ENCODE data around the gene IGSF8.

Gene IGSF8, protein sequence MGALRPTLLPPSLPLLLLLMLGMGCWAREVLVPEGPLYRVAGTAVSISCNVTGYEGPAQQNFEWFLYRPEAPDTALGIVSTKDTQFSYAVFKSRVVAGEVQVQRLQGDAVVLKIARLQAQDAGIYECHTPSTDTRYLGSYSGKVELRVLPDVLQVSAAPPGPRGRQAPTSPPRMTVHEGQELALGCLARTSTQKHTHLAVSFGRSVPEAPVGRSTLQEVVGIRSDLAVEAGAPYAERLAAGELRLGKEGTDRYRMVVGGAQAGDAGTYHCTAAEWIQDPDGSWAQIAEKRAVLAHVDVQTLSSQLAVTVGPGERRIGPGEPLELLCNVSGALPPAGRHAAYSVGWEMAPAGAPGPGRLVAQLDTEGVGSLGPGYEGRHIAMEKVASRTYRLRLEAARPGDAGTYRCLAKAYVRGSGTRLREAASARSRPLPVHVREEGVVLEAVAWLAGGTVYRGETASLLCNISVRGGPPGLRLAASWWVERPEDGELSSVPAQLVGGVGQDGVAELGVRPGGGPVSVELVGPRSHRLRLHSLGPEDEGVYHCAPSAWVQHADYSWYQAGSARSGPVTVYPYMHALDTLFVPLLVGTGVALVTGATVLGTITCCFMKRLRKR

DNA sequence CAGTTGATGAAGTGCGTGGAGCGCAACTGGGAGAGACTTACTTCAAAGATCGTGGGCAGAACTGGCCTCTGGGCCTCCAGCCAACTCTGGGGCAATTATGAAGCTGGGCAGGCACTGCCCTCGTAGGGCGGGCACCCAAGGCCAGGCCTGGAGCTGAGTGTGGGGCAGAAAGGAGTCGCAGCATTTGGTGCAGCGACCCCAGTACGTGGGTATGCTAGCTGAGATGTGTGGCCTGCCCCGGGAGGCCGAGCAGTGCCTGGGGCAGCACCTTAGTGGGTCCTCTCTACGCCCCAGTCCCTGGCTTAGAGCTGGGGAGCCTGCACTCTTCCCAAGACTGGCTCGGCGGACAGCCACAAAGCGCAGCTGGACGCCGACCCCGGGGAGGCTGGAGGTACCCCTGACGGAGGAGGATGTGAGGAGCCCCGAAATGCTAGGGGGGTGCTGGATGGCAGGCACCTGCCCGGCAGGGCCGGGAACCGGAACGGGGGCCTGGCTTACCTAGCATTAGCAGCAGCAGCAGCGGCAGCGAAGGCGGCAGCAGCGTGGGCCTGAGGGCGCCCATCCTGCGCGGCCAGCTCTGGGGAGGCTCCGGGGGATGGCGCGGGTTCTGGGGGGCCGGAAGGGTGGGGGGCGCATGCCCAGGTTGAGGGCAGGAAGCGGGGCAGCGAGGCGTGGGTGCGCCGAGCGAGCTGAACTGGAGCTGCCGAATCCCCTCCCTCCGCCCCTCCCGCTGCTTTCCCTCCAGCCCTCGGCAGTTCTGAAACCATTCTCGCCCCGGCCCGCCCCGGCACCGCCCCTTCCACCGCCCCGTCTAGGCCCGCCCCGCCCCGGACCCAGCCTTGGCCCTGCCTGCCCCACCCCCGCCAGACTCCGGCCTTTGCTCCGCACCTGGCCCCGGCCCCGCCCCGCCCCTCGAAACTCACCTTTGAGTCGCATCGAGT, at the start of gene IGSF8:
IGSF8 (minus strand) TSS at position 709 of the 941 bp plus-strand sequence; CDS start at position 562, 147 bp downstream.
- TF ChIP-seq, protein P1, sequence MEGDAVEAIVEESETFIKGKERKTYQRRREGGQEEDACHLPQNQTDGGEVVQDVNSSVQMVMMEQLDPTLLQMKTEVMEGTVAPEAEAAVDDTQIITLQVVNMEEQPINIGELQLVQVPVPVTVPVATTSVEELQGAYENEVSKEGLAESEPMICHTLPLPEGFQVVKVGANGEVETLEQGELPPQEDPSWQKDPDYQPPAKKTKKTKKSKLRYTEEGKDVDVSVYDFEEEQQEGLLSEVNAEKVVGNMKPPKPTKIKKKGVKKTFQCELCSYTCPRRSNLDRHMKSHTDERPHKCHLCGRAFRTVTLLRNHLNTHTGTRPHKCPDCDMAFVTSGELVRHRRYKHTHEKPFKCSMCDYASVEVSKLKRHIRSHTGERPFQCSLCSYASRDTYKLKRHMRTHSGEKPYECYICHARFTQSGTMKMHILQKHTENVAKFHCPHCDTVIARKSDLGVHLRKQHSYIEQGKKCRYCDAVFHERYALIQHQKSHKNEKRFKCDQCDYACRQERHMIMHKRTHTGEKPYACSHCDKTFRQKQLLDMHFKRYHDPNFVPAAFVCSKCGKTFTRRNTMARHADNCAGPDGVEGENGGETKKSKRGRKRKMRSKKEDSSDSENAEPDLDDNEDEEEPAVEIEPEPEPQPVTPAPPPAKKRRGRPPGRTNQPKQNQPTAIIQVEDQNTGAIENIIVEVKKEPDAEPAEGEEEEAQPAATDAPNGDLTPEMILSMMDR (IDR thresholded peaks at IDR 0.05; ENCODE audit: low read depth, low read length), result no peak
- DNase-seq (ENCODE audit: extremely low read depth, low read depth), result peak; percentile 37

DNA sequence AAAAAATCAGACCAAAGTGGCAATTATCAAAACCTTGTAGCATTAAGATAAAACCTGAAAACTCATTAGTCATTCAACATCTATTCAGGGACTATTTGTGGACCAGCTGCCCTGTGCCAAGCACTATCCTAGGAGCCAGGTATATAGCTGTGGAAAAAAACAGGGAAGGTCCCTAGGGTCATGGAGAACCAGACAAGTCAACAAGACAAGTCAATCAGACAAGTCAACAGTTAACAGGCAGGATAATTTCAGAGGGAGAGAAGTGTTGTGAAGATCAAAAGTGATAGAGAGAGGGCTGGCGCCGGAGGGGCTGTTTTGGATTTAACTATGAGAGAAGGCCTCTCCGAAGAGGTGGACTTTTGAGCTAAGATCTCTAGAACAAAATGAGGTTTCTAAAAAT, 49.7 kb upstream of the IGSF8 start:
- TF ChIP-seq, protein P1 (IDR thresholded peaks at IDR 0.05; ENCODE audit: low read depth, low read length), result no peak
- no peak for DNase-seq (ENCODE audit: extremely low read depth, low read depth)

DNA sequence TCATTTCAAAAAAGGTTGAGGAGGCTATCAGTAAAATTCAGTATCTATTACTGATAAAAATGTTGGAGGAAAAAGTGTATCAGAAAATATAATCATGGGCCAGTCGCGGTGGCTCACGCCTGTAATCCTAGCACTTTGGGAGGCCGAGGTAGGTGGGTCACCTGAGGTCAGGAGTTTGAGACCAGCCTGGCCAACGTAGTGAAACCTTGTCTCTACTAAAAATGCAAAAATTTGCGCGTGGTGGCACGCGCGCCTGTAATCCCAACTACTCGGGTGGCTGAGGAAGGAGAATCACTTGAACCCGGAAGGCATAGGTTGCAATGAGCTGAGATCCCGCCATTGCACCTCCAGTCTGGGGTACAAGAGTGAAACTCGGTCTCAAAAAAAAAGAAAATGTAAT, 47.7 kb upstream of the IGSF8 start:
- TF ChIP-seq, protein P1 (IDR thresholded peaks at IDR 0.05; ENCODE audit: low read depth, low read length), result no peak
- DNase-seq (ENCODE audit: extremely low read depth, low read depth), result no peak

DNA sequence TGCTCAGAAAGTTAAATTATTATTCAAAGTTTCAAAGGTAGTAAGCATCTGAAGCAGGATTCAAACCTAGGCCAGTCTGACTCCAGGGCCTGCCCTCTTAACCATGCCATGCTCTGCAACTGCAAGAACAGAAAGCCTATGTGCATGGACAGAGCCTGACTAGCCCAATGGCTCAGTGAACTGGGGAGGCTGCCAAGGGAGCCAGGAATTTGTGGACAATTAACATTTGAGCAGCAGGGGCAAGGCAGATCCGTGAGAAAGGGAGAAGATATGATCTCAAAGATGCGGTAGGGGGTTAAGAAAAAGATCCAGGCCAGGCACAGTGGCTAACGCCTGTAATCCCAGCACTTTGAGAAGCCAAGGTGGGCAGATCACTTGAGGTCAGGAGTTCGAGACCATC, 46.5 kb upstream of the IGSF8 start:
- TF ChIP-seq, protein P1 (IDR thresholded peaks at IDR 0.05; ENCODE audit: low read depth, low read length), result no peak
- DNase-seq (ENCODE audit: extremely low read depth, low read depth), result no peak

DNA sequence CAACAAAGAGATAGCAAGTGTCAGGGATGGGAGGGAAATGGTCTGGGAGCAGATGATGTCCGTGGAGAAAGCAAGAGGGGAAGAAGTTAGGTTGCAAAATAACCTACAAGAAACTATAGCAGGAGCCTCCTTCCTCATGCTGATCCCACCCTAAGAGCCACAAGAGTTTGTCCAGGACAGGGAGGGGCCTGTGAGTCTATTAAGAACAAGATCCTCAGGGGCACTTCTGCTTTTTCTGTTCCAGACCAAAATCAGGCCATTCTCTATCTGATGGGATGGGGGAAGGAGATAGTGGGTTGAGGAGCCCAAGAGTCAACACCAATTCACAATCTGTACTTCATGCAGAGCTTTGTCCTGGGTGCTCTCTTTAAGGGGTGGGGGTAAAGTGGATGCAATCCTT, 45.3 kb upstream of the IGSF8 start:
- TF ChIP-seq, protein P1 (IDR thresholded peaks at IDR 0.05; ENCODE audit: low read depth, low read length), result no peak

DNA sequence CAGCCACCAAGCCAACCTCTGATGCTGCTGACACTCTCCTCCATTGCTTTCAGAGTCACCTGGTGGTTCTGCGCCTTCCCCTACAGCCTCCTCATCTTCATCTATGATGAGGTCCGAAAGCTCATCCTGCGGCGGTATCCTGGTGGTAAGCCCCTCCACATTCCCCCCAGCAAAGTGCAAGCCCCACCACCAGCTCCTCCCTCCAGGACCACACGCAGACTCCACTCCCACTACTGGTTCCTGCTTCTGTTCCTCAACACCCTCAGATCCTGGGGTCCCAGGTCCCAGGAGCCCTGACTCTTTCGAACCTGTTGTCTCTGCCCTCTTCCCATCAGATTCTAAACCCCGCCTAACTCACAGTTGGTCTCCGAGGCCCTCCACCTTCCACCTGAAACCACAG, 41.4 kb upstream of the IGSF8 start:
- TF ChIP-seq, protein P1 (IDR thresholded peaks at IDR 0.05; ENCODE audit: low read depth, low read length), result no peak
- DNase-seq (ENCODE audit: extremely low read depth, low read depth), result no peak

More for the DNA sequence above, 45.3 kb upstream of the IGSF8 start:
- DNase-seq (ENCODE audit: extremely low read depth, low read depth), result no peak

Data from AG09319 (cell line).